Gastrocnemius medialis (tissue), 4 donors: ENCODE measurements around the gene RO60.

Source experiments
- POLR2A ChIP-seq, 2 donors: fragments of 450-650 bp; IDR thresholded peaks; one replicate each; pipeline ENCODE4 v1.6.1; 2017; ENCODE audit warnings: antibody characterized with exemption in 2 of 2, mild to moderate bottlenecking in 2 of 2, moderate library complexity in 2 of 2
- TF ChIP-seq, protein P1 (sequence below), 5 experiments: fragments of 450-650 bp in 3 of 5; fragments of 200-600 bp in 2 of 5; sonication (generic) in 2 of 5; IDR thresholded peaks in 4 of 5; conservative IDR thresholded peaks in 1 of 5; 1 replicate in 4 of 5; 2 replicates in 1 of 5; pipeline ENCODE4 v1.5.1; 2016 to 2019; ENCODE audit warnings: antibody characterized with exemption in 5 of 5, mild to moderate bottlenecking in 3 of 5, moderate library complexity in 3 of 5

DNA sequence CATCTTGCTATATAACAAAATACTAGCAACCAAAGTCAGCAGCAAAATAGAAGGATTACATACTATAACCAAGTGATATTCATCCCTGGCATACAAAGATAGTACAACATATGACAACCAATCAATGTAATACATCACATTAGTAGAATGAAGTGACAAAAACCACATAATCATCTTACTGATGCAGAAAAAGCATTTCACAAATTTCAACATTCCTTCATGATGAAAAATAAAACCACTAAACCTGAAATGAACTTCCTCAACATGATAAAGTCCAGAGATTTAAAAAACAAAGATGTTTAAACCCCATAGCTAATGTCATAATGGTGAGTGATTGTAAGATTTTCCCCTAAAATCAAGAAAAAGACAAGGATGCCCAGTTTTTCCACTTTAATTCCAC lies 18.6 kb downstream of the RO60 start:
- TF ChIP-seq, protein P1, sequence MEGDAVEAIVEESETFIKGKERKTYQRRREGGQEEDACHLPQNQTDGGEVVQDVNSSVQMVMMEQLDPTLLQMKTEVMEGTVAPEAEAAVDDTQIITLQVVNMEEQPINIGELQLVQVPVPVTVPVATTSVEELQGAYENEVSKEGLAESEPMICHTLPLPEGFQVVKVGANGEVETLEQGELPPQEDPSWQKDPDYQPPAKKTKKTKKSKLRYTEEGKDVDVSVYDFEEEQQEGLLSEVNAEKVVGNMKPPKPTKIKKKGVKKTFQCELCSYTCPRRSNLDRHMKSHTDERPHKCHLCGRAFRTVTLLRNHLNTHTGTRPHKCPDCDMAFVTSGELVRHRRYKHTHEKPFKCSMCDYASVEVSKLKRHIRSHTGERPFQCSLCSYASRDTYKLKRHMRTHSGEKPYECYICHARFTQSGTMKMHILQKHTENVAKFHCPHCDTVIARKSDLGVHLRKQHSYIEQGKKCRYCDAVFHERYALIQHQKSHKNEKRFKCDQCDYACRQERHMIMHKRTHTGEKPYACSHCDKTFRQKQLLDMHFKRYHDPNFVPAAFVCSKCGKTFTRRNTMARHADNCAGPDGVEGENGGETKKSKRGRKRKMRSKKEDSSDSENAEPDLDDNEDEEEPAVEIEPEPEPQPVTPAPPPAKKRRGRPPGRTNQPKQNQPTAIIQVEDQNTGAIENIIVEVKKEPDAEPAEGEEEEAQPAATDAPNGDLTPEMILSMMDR (IDR thresholded peaks at IDR 0.05 in 4 of 5, conservative IDR thresholded peaks at IDR 0.05 in 1 of 5): no peak
- no peak for TF ChIP-seq POLR2A (IDR thresholded peaks at IDR 0.05)
